Neural cell (in vitro differentiated cells): ENCODE data around the gene PSMD13. TPM values are rescaled to one million over a fixed set of nuclear protein-coding genes. Genes with fewer than 3 reads are reported as not detected.
"Not testable (repeated sequence)": the region's sequence is repeated elsewhere in the genome, so short reads cannot be mapped to it uniquely, and the experiment has no call there.

ENCODE experiments used
- H2AFZ ChIP-seq: fragments of 200-600, 300-800 bp; sonication (generic), shearing (Covaris generic); 2 replicates; pipeline ENCODE4 v1.6.0; 2014; ENCODE audit warnings: low read depth, mild to moderate bottlenecking, antibody characterized with exemption, low read length, moderate library complexity
- H3F3A ChIP-seq: fragments of 200-600 bp; shearing (Covaris generic); 2 replicates; pipeline ENCODE4 v1.6.1; 2016; ENCODE audit warnings: mild to moderate bottlenecking, moderate library complexity, mixed read lengths, antibody characterized with exemption, low read length; ENCODE audit not compliant: insufficient read depth, poor library complexity, severe bottlenecking
- H3K27ac ChIP-seq: fragments of 200-600, 300-800 bp; sonication (generic), shearing (Covaris generic); 2 replicates; pipeline ENCODE4 v1.5.1; 2014; ENCODE audit warnings: mild to moderate bottlenecking, low read length, moderate library complexity
- H3K27me3 ChIP-seq: fragments of 300-800, 200-600 bp; sonication (generic), shearing (Covaris generic); 2 replicates; pipeline ENCODE4 v1.6.0; 2014; ENCODE audit warnings: mild to moderate bottlenecking, low read depth, low read length, moderate library complexity; ENCODE audit not compliant: insufficient read depth
- H3K36me3 ChIP-seq: fragments of 300-800, 200-600 bp; sonication (generic), shearing (Covaris generic); 2 replicates; pipeline ENCODE4 v1.5.1; 2014; ENCODE audit warnings: mild to moderate bottlenecking, antibody characterized with exemption, low read length, moderate library complexity; ENCODE audit not compliant: insufficient read depth
- H3K4me2 ChIP-seq: fragments of 300-800, 200-600 bp; sonication (generic), shearing (Covaris generic); 2 replicates; pipeline ENCODE4 v1.6.0; 2014; ENCODE audit warnings: mild to moderate bottlenecking, low read length
- H3K4me3 ChIP-seq: fragments of 300-800, 200-600 bp; sonication (generic), shearing (Covaris generic); 2 replicates; pipeline ENCODE4 v1.5.1; 2014; ENCODE audit warnings: mild to moderate bottlenecking, low read length, moderate library complexity
- H3K79me2 ChIP-seq: fragments of 200-600 bp; shearing (Covaris generic); replicated peaks from 2 replicates; pipeline ENCODE4 v1.6.0; 2014; ENCODE audit warnings: mild to moderate bottlenecking, low read length, moderate library complexity; ENCODE audit not compliant: insufficient read depth
- H3K9ac ChIP-seq: fragments of 300-800, 200-600 bp; sonication (generic), shearing (Covaris generic); 2 replicates; pipeline ENCODE4 v1.6.1; 2016; ENCODE audit warnings: mild to moderate bottlenecking, low read length, mixed read lengths
- H3K9me2 ChIP-seq: fragments of 200-600 bp; shearing (Covaris generic); 2 replicates; pipeline ENCODE4 v1.6.1; 2016; ENCODE audit warnings: mild to moderate bottlenecking, low read length, mixed read lengths; ENCODE audit not compliant: insufficient read depth
- H3K9me3 ChIP-seq: fragments of 200-600, 300-800 bp; sonication (generic), shearing (Covaris generic); 2 replicates; pipeline ENCODE4 v1.6.1; 2016; ENCODE audit warnings: mild to moderate bottlenecking, mixed run types, low read length, moderate library complexity, mixed read lengths
- H4K20me1 ChIP-seq: fragments of 200-600 bp; shearing (Covaris generic); 2 replicates; pipeline ENCODE4 v1.6.1; 2016; ENCODE audit warnings: mild to moderate bottlenecking, mixed run types; ENCODE audit not compliant: insufficient read depth
- CTCF ChIP-seq: fragments of 450-650 bp; IDR thresholded peaks from 2 replicates; pipeline ENCODE4 v1.5.1; 2014; ENCODE audit warnings: antibody characterized with exemption, mild to moderate bottlenecking, moderate library complexity; ENCODE audit not compliant: poor library complexity, severe bottlenecking
- EP300 ChIP-seq: fragments of 450-650 bp; conservative IDR thresholded peaks from 2 replicates; pipeline ENCODE4 v1.6.1; 2014; ENCODE audit warnings: antibody characterized with exemption, mild to moderate bottlenecking, moderate library complexity; ENCODE audit not compliant: poor library complexity, severe bottlenecking
- EZH2 ChIP-seq: fragments of 200-600, 300-800 bp; shearing (Covaris generic), sonication (generic); IDR thresholded peaks from 2 replicates; pipeline ENCODE4 v1.6.1; 2014; ENCODE audit warnings: antibody characterized with exemption, low read length, borderline replicate concordance, mild to moderate bottlenecking; ENCODE audit not compliant: insufficient read depth, poor library complexity, severe bottlenecking
- MXI1 ChIP-seq: fragments of 450-650 bp; conservative IDR thresholded peaks from 2 replicates; pipeline ENCODE4 v1.6.1; 2014; ENCODE audit warnings: antibody characterized with exemption, mild to moderate bottlenecking; ENCODE audit not compliant: poor library complexity, severe bottlenecking
- POLR2AphosphoS5 ChIP-seq: IDR thresholded peaks from 2 replicates; pipeline ENCODE4 v1.6.1; 2012
- RAD21 ChIP-seq: fragments of 450-650 bp; conservative IDR thresholded peaks from 2 replicates; pipeline ENCODE4 v1.6.1; 2014; ENCODE audit warnings: antibody characterized with exemption, mild to moderate bottlenecking, moderate library complexity
- REST ChIP-seq: IDR thresholded peaks from 2 replicates; pipeline ENCODE4 v1.6.1; 2012; ENCODE audit warnings: borderline replicate concordance
- SMC3 ChIP-seq: fragments of 450-650 bp; conservative IDR thresholded peaks from 2 replicates; pipeline ENCODE4 v1.6.1; 2014; ENCODE audit warnings: antibody characterized with exemption, mild to moderate bottlenecking, moderate library complexity; ENCODE audit not compliant: poor library complexity
- TAF1 ChIP-seq: IDR thresholded peaks from 2 replicates; pipeline ENCODE4 v1.6.1; 2012; ENCODE audit warnings: low read depth
- polyA minus RNA-seq: library from RNA; depleted of rRNA, polyadenylated mRNA; stranded (reverse); fragments of >200 nt; gene quantifications from 2 replicates; pipeline ENCODE4 v1.2.3, GENCODE V29; 2014
- polyA plus RNA-seq: library from polyadenylated mRNA; depleted of rRNA; stranded (reverse); fragments of >200 nt; gene quantifications from 2 replicates; pipeline ENCODE4 v1.2.3, GENCODE V29; 2014

PSMD13 gene
- polyA plus RNA-seq = 174 and 183 TPM in 2 replicates
- 88.4 and 105 TPM in 2 replicates for polyA minus RNA-seq

GRCh38 chr11:236774-237767 lies at the start of gene PSMD13:
Gene PSMD13, plus strand, starts transcription at chr11:236976. Its CDS starts 74 bp downstream, at chr11:237050.
- H2AFZ ChIP-seq = peak within 1 kb of the TSS; percentile 78
- peaks cover 30% of the 10 kb centered on the region for H3K79me2 ChIP-seq
- H3K27me3 ChIP-seq = no peaks in the 10 kb centered on the region
- peak within 1 kb of the TSS; percentile 100 for H3K4me2 ChIP-seq
- TF ChIP-seq POLR2AphosphoS5 (peak; percentile 94), TAF1 (no peak), EP300 (peak; percentile 54), RAD21 (no peak), SMC3 (peak; percentile 31), EZH2 (no peak), CTCF (no peak), MXI1 (peak; percentile 86), REST (peak; percentile 59)
- peak within 1 kb of the TSS; percentile 94 for H3K4me3 ChIP-seq
- H3F3A ChIP-seq = no peaks in the 10 kb centered on the region
- H3K36me3 ChIP-seq = no peaks in the 10 kb centered on the region
- H3K9me2 ChIP-seq = no peaks in the 10 kb centered on the region
- H4K20me1 ChIP-seq = no peaks in the 10 kb centered on the region
- peak within 1 kb of the TSS; percentile 93 for H3K9ac ChIP-seq
- H3K9me3 ChIP-seq = no peaks in the 10 kb centered on the region
- peak within 1 kb of the TSS; percentile 88 for H3K27ac ChIP-seq

DNA sequence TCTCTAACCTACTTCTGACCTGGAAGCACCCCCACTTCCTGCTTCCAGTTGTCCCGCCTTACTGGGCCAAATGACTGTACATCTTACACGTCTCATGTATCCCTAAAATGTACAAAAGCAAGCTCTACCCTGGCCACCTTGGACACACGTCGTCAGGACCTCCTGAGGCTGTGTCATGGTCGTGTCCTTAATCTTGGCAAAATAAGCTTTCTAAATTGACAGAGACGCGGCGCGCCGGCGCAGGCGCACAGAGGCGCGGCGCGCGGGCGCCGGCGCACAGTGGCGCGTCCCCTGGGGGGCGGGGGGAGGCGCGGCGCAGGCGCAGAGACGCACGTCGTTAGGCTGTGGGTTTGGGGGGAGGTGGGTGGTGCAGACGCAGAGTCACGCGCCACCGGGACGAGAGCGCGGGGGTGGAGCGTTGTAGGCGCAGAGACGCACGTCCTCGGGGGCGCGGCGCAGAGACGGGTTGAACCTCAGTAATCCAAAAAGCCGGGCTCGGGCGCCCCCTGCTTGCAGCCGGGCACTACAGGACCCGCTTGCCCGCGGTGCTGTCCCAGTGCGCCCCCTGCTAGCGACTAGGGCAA lies 47.5 kb upstream of the PSMD13 start:
- not testable (repeated sequence) for H3K27ac ChIP-seq, H3K79me2 ChIP-seq, H3K36me3 ChIP-seq, H3F3A ChIP-seq, H3K4me3 ChIP-seq, H3K9me3 ChIP-seq, H3K9ac ChIP-seq, H4K20me1 ChIP-seq, H3K9me2 ChIP-seq, H3K4me2 ChIP-seq, H3K27me3 ChIP-seq, H2AFZ ChIP-seq

DNA sequence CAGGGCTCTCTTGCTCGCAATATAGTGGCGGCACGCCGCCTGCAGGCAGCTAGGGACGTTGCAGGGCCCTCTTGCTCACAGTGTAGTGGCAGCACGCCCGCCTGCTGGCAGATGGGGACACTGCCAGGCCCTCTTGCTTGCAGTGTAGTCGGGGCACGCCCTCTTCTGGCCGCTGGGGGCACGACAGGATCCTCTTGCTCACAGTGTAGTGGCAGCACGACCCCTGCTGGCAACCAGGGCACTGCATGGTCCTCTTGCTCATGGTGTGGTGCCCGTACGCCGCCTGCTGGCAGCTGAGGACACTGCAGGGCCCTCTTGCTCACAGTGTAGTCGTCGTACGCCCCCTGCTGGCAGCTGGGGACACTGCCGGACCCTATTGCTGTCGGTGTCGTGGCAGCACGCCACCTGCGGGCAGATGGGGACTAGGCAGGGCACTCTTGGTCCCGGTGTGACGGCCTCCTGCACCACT lies 46.9 kb upstream of the PSMD13 start:
- H3K36me3 ChIP-seq = not testable (repeated sequence)

GRCh38 chr11:190546-190945 lies 46.2 kb upstream of the PSMD13 start:
- not testable (repeated sequence) for H3K27me3 ChIP-seq

More for the DNA sequence above, 46.9 kb upstream of the PSMD13 start:
- not testable (repeated sequence) for H3K4me2 ChIP-seq, H3K9ac ChIP-seq, H2AFZ ChIP-seq, H3K9me2 ChIP-seq, H3K79me2 ChIP-seq, H3K27me3 ChIP-seq, H4K20me1 ChIP-seq, H3K27ac ChIP-seq, H3F3A ChIP-seq, H3K9me3 ChIP-seq, H3K4me3 ChIP-seq

More at GRCh38 chr11:190546-190945, 46.2 kb upstream of the PSMD13 start:
- not testable (repeated sequence) for H3K4me2 ChIP-seq, H3K79me2 ChIP-seq, H3K27ac ChIP-seq, H3K36me3 ChIP-seq, H3K4me3 ChIP-seq, H2AFZ ChIP-seq, H3K9me3 ChIP-seq, H4K20me1 ChIP-seq, H3F3A ChIP-seq, H3K9ac ChIP-seq, H3K9me2 ChIP-seq
